Nephron progenitor cell (in vitro differentiated cells): ENCODE measurements around the gene QRFP.

Experiments used
- DNase-seq: peaks from one replicate; pipeline ENCODE4 v3.0.0; 2021
- H3K27ac Mint-ChIP-seq: 2 replicates; pipeline ENCODE4 v1.8.0; 2021; ENCODE audit warnings: mild to moderate bottlenecking, moderate library complexity, mixed read lengths
- H3K27me3 Mint-ChIP-seq: 2 replicates; pipeline ENCODE4 v1.8.0; 2021; ENCODE audit warnings: mild to moderate bottlenecking, low read depth, mixed read lengths; ENCODE audit not compliant: poor library complexity
- H3K36me3 Mint-ChIP-seq: 2 replicates; pipeline ENCODE4 v1.8.0; 2021; ENCODE audit warnings: low read depth, mixed read lengths
- H3K4me1 Mint-ChIP-seq: 2 replicates; pipeline ENCODE4 v1.8.0; 2021; ENCODE audit warnings: mixed read lengths
- H3K4me3 Mint-ChIP-seq: 2 replicates; pipeline ENCODE4 v1.8.0; 2021; ENCODE audit warnings: mild to moderate bottlenecking, moderate library complexity, mixed read lengths
- H3K9me3 Mint-ChIP-seq: 2 replicates; pipeline ENCODE4 v1.8.0; 2021; ENCODE audit warnings: mild to moderate bottlenecking, moderate library complexity, mixed read lengths
- CTCF ChIP-seq: fragments of 200-600 bp; sonication (generic); IDR thresholded peaks from 2 replicates; pipeline ENCODE4 v1.5.0; 2021; ENCODE audit warnings: antibody characterized with exemption

The QRFP gene

DNA sequence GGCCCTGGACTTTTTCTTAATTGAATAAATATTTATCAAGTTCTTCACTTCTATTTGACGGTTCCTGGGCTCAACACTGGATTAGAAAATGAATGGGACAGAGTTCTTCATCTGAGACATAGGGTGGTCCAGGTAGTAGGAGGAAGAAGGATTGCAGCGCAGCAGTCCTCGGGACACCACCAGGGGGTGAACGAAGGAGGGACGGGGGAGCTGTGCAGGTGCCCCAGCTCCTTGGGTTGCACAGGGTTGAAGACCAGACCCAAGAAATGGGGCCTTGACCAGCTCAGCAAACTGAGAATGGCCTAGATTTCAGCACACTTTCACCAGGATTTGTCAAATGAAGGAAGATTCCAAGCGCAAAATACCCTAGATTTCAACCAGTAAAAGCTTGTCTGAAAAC, 32.1 kb downstream of the QRFP start:
- peaks cover 74% of the 10 kb centered on the region for H3K36me3 Mint-ChIP-seq
- TF ChIP-seq CTCF: no peak
- no peak for DNase-seq
- no peak overlapping the region for H3K27ac Mint-ChIP-seq
- H3K27me3 Mint-ChIP-seq: peaks cover 8% of the 10 kb centered on the region
- H3K4me3 Mint-ChIP-seq: no peak overlapping the region
- H3K4me1 Mint-ChIP-seq: peaks cover 55% of the 10 kb centered on the region
- H3K9me3 Mint-ChIP-seq: no peaks in the 10 kb centered on the region

DNA sequence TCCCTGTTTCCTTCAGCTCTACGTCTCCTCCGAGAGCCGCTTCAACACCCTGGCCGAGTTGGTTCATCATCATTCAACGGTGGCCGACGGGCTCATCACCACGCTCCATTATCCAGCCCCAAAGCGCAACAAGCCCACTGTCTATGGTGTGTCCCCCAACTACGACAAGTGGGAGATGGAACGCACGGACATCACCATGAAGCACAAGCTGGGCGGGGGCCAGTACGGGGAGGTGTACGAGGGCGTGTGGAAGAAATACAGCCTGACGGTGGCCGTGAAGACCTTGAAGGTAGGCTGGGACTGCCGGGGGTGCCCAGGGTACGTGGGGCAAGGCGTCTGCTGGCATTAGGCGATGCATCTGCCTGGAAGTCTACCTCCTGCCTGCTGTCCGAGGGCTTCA, 33.9 kb downstream of the QRFP start:
- H3K4me1 Mint-ChIP-seq: peaks cover 63% of the 10 kb centered on the region
- peaks cover 68% of the 10 kb centered on the region for H3K36me3 Mint-ChIP-seq
- H3K9me3 Mint-ChIP-seq: no peaks in the 10 kb centered on the region
- TF ChIP-seq CTCF: no peak
- H3K27ac Mint-ChIP-seq: peak overlapping the region; percentile 93
- peaks cover 3% of the 10 kb centered on the region for H3K27me3 Mint-ChIP-seq
- no peak overlapping the region for H3K4me3 Mint-ChIP-seq
- DNase-seq: no peak

GRCh38 chr9:130862217-130862616, 34.4 kb downstream of the QRFP start:
- Mint-ChIP-seq H3K27me3 (peaks cover 3% of the 10 kb centered on the region), H3K4me3 (no peak overlapping the region), H3K9me3 (no peaks in the 10 kb centered on the region), H3K4me1 (peaks cover 68% of the 10 kb centered on the region), H3K36me3 (peaks cover 68% of the 10 kb centered on the region), H3K27ac (peak overlapping the region; percentile 93)
- DNase-seq: no peak
- TF ChIP-seq CTCF: no peak

GRCh38 chr9:130861372-130862180, 35.0 kb downstream of the QRFP start:
- no peak overlapping the region for H3K4me3 Mint-ChIP-seq
- H3K4me1 Mint-ChIP-seq: peaks cover 67% of the 10 kb centered on the region
- DNase-seq: no peak
- H3K27ac Mint-ChIP-seq: peak overlapping the region; percentile 93
- H3K9me3 Mint-ChIP-seq: no peaks in the 10 kb centered on the region
- H3K27me3 Mint-ChIP-seq: peaks cover 3% of the 10 kb centered on the region
- peaks cover 69% of the 10 kb centered on the region for H3K36me3 Mint-ChIP-seq
- TF ChIP-seq CTCF: no peak

DNA sequence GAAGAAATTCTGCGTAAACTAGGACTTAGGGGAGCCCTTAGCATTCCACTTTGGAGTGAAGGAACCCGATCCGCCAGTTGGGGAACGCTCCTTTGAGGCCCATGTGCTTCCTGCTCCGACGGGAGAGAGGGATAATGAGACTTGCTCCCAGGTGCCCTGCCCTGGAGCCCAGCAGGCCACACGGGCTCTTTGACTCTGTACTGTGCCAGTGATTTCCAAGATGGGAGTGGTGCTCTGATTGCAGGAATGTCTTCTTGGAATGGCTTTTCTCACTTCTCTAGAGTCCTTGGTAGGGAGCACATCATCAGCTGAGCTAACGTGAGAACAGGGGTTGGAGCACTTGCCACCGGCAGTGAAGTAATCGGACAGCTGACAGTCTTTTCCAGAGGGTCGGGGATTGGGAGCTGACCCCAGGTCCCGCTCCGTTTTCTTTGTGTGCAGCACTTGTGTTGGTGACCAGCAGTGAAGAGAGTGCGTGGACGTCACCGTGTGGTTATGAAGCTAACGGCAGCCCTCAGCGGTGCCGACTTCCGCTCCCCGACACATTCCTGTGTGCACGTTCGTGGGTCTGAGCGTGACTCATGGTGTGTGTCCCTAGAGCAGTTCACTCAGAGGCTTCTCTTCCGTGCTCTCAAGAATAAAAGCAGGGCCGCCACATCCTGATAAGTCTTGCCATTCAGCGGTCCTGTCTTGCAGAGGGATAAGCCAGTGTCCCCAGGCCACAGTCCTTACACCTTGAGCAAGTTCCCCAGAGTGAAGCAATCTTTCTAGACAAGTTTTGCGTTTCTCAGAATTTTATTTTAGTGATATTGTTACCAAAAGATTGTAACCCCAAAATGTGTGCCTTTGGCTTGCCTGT, 35.9 kb downstream of the QRFP start:
- H3K36me3 Mint-ChIP-seq: peaks cover 70% of the 10 kb centered on the region
- no peak for TF ChIP-seq CTCF
- peak overlapping the region; percentile 93 for H3K27ac Mint-ChIP-seq
- peaks cover 3% of the 10 kb centered on the region for H3K27me3 Mint-ChIP-seq
- peaks cover 62% of the 10 kb centered on the region for H3K4me1 Mint-ChIP-seq
- DNase-seq: no peak
- peak overlapping the region; percentile 4 for H3K4me3 Mint-ChIP-seq
- no peaks in the 10 kb centered on the region for H3K9me3 Mint-ChIP-seq
